ENCODE data around the gene GLS.

DNA sequence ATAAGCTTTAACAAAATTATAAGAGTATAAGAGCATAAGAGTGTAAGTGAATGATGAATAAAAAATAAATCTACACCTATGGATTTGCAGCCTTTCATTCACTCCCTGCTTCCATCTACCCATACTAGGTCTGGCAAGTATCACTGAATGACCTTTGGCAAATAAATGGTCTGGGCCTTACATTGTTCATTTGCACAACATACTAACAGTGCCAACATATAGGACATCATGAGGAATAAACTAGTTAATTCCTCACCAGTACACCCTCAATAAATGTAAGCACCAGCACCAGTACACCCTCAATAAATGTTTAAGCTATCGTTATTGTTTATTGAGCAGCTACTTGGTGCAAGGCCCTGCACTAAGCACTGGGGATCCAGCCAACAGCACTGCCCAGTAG, 106.5 kb downstream of the GLS start:
- no peak for TF ChIP-seq ZC3H11A (IDR thresholded peaks at IDR 0.05; ENCODE audit: low read depth, low read length)
- no peak for TF ChIP-seq DIDO1 (tag; IDR thresholded peaks at IDR 0.05; ENCODE audit: low read depth)
- TF ChIP-seq HMG20B (CRISPR knock-in tag; IDR thresholded peaks at IDR 0.05): no peak
- TF ChIP-seq, protein P1, sequence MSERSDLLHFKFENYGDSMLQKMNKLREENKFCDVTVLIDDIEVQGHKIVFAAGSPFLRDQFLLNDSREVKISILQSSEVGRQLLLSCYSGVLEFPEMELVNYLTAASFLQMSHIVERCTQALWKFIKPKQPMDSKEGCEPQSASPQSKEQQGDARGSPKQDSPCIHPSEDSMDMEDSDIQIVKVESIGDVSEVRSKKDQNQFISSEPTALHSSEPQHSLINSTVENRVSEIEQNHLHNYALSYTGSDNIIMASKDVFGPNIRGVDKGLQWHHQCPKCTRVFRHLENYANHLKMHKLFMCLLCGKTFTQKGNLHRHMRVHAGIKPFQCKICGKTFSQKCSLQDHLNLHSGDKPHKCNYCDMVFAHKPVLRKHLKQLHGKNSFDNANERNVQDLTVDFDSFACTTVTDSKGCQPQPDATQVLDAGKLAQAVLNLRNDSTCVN (CRISPR knock-in tag; IDR thresholded peaks at IDR 0.05): no peak
- TF ChIP-seq, protein P2, sequence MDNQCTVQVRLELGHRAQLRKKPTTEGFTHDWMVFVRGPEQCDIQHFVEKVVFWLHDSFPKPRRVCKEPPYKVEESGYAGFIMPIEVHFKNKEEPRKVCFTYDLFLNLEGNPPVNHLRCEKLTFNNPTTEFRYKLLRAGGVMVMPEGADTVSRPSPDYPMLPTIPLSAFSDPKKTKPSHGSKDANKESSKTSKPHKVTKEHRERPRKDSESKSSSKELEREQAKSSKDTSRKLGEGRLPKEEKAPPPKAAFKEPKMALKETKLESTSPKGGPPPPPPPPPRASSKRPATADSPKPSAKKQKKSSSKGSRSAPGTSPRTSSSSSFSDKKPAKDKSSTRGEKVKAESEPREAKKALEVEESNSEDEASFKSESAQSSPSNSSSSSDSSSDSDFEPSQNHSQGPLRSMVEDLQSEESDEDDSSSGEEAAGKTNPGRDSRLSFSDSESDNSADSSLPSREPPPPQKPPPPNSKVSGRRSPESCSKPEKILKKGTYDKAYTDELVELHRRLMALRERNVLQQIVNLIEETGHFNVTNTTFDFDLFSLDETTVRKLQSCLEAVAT (IDR thresholded peaks at IDR 0.05): no peak
- TF ChIP-seq, protein P3, sequence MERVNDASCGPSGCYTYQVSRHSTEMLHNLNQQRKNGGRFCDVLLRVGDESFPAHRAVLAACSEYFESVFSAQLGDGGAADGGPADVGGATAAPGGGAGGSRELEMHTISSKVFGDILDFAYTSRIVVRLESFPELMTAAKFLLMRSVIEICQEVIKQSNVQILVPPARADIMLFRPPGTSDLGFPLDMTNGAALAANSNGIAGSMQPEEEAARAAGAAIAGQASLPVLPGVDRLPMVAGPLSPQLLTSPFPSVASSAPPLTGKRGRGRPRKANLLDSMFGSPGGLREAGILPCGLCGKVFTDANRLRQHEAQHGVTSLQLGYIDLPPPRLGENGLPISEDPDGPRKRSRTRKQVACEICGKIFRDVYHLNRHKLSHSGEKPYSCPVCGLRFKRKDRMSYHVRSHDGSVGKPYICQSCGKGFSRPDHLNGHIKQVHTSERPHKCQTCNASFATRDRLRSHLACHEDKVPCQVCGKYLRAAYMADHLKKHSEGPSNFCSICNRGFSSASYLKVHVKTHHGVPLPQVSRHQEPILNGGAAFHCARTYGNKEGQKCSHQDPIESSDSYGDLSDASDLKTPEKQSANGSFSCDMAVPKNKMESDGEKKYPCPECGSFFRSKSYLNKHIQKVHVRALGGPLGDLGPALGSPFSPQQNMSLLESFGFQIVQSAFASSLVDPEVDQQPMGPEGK (CRISPR knock-in tag; IDR thresholded peaks at IDR 0.05; ENCODE audit: borderline replicate concordance): no peak
- no peak for TF ChIP-seq ZNF134 (CRISPR knock-in tag; conservative IDR thresholded peaks at IDR 0.05)

Measured in K562 (cell line).